GM12892 (cell line): ENCODE data around the gene COPG2.

Experiments
- POLR2A ChIP-seq: IDR thresholded peaks from 2 replicates; pipeline ENCODE4 v1.6.1; 2011; ENCODE audit warnings: low read depth, low read length, control low read depth
- POLR2AphosphoS5 ChIP-seq: IDR thresholded peaks from 2 replicates; pipeline ENCODE4 v1.6.1; 2011; ENCODE audit warnings: low read depth, low read length, control low read depth

DNA sequence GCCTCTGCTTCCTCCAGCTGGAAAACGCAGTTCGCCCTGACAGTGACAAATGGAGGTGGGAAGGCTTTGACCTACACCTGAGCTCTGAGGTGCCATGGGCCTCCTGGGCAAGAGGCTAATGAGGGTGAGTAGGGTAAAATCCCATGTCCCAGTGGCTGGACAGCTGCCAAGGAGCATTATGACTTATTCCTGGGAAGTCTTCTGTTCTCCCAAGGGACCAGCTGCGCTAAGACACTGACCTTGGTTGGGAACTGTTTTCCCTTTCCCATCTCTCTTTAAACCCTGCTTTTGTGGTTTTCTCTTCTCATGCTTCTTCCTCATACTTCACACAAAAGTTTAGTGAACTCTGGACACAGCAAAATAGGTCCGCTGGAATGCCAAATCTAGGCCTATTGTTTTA, 72.6 kb downstream of the COPG2 start:
- TF ChIP-seq POLR2AphosphoS5, result no peak
- no peak for TF ChIP-seq POLR2A
